ENCODE data around the gene BMPR2.

DNA sequence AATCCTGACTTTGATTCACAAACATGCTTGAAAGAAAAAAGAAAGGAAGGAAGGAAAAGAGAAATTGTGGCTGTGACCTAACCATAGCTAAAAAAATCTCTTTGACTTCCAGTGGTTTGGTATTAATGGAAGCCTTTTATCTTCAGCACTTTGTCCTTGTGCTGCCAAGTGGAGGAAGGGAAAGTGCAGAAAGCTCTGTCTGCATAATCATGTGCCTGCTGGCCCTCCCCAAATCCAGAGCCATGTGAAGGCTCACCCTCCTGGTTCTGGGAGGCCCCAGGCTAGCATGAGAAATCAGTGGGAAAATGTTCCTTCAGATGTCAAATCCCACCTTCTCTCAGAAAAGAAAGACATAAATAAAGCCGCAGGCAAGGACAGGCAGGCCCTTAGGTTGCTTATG is 48.3 kb upstream of the BMPR2 start:
- TF ChIP-seq POLR2AphosphoS5 (IDR thresholded peaks at IDR 0.05; ENCODE audit: insufficient read depth in 1 of 2, low read depth in 1 of 2), result no peak
- TF ChIP-seq CTCF (IDR thresholded peaks at IDR 0.05), result no peak
- no peak for TF ChIP-seq POLR2A (IDR thresholded peaks at IDR 0.05)

All from vagina (tissue), 2 donors.